Duodenal mucosa (tissue), 2 donors: ENCODE data around the gene ZNF324B.
"Not testable (repeated sequence)": the region's sequence is repeated elsewhere in the genome, so short reads cannot be mapped to it uniquely, and the experiment has no call there.

Experiments
- H3K27ac ChIP-seq: one replicate; pipeline ENCODE4 v1.7.0; 2013; ENCODE audit warnings: low read depth, low read length
- H3K27me3 ChIP-seq, 2 donors: one replicate each; pipeline ENCODE4 v1.7.0; 2013; ENCODE audit warnings: low read length in 2 of 2, control low read depth in 1 of 2; ENCODE audit not compliant: insufficient read depth in 2 of 2, control insufficient read depth in 1 of 2
- H3K36me3 ChIP-seq, 2 donors: one replicate each; pipeline ENCODE4 v1.7.0; 2013; ENCODE audit warnings: low read length in 2 of 2, control low read depth in 1 of 2; ENCODE audit not compliant: insufficient read depth in 2 of 2, control insufficient read depth in 1 of 2
- H3K4me1 ChIP-seq, 2 donors: one replicate each; pipeline ENCODE4 v1.7.0; 2013; ENCODE audit warnings: low read length in 2 of 2, control low read depth in 1 of 2; ENCODE audit not compliant: insufficient read depth in 2 of 2, control insufficient read depth in 1 of 2
- H3K4me3 ChIP-seq, 2 donors: one replicate each; pipeline ENCODE4 v1.7.0; 2013; ENCODE audit warnings: low read length in 2 of 2, low read depth in 1 of 2
- H3K9ac ChIP-seq, 2 donors: one replicate each; pipeline ENCODE4 v1.7.0; 2013; ENCODE audit warnings: low read length in 2 of 2, low read depth in 1 of 2
- H3K9me3 ChIP-seq, 2 donors: one replicate each; pipeline ENCODE4 v1.7.0; 2013; ENCODE audit warnings: low read length in 2 of 2, control low read depth in 1 of 2; ENCODE audit not compliant: control insufficient read depth in 1 of 2

ZNF324B gene

DNA sequence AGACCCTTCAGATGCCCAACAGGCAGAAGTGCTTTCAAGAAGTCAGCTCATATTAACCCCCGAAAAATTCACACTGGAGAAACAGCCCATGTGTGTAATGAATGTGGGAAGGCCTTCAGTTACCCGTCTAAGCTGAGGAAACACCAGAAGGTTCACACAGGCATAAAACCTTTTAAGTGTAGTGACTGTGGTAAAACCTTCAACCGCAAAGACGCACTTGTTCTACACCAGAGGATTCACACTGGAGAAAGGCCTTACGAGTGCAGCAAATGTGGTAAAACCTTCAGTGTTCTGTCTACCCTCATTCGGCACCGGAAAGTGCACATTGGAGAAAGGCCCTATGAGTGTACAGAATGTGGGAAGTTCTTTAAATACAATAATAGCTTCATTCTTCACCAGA, 34.4 kb upstream of the ZNF324B start:
- peaks cover 23 to 48% of the 10 kb centered on the region in 2 donors for H3K36me3 ChIP-seq
- H3K9me3 ChIP-seq = peaks cover 0 to 3% of the 10 kb centered on the region in 2 donors
- H3K4me1 ChIP-seq = no peaks in the 10 kb centered on the region
- H3K27me3 ChIP-seq = no peaks in the 10 kb centered on the region
- no peak overlapping the region for H3K27ac ChIP-seq
- no peak overlapping the region for H3K4me3 ChIP-seq
- no peak overlapping the region for H3K9ac ChIP-seq

DNA sequence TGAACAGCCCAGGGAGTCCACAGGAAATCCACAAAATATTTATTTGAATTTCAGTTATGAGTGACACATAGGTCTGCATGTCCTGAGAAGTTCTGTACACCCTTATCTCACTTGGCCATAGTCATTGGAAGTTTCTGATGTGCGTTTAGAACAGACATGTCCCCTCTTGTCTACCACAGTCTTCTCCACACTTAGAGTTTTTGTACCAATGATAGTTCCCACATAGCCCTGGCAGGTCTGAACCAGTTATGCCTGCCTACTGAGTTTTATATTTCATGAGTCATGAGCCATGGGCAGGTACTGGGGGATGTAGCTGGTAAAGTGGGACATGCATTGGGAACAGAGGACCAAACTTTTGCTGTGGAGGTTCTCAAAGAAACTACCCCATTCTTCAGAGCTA, 22.8 kb upstream of the ZNF324B start:
- no peaks in the 10 kb centered on the region for H3K27me3 ChIP-seq
- H3K4me1 ChIP-seq = no peaks in the 10 kb centered on the region
- H3K27ac ChIP-seq = no peak overlapping the region
- H3K36me3 ChIP-seq = peaks cover 14 to 20% of the 10 kb centered on the region in 2 donors
- no peak overlapping the region for H3K9ac ChIP-seq
- H3K9me3 ChIP-seq = peaks cover 55 to 63% of the 10 kb centered on the region in 2 donors
- H3K4me3 ChIP-seq = no peak overlapping the region

- peaks cover 25 to 30% of the 10 kb centered on the region in 2 donors for H3K36me3 ChIP-seq
- no peaks in the 10 kb centered on the region for H3K27me3 ChIP-seq
- no peak overlapping the region for H3K9ac ChIP-seq
- peaks cover 66 to 74% of the 10 kb centered on the region in 2 donors for H3K9me3 ChIP-seq
- no peaks in the 10 kb centered on the region for H3K4me1 ChIP-seq
- no peak overlapping the region for H3K4me3 ChIP-seq
- H3K27ac ChIP-seq = no peak overlapping the region
Measured at GRCh38 chr19:58429745-58430144, 21.7 kb upstream of the ZNF324B start.

DNA sequence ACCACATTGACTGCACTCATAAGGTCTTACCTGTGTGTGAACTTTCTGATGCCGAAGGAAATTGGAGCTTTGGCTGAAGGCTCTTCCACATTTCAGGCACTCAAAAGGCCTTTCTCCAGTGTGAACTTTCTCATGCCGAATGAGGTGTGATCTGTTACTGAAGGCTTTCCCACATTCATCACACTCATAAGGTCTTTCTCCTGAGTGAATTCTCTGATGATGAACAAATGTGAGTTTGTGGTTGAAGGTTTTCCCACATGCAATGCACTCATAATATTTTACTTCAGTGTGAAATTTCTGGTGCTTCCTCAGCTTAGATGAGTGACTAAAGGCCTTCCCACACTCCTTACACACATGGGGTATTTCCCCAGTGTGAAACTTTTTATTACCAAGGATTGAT, 17.2 kb upstream of the ZNF324B start:
- Histone ChIP-seq H3K27me3 (no peaks in the 10 kb centered on the region), H3K4me1 (peaks cover 2 to 3% of the 10 kb centered on the region in 2 donors), H3K9me3 (peaks cover 81 to 92% of the 10 kb centered on the region in 2 donors), H3K4me3 (peak overlapping the region; percentile 23 to 50), H3K36me3 (peaks cover 50 to 57% of the 10 kb centered on the region in 2 donors), H3K9ac (no peak overlapping the region), H3K27ac (no peak overlapping the region)

GRCh38 chr19:58439576-58440554, 11.6 kb upstream of the ZNF324B start, which contains the start of gene ZNF132:
TSS of gene ZNF132 (minus strand) at chr19:58440153. CDS start at chr19:58439821, 332 bp downstream.
- H3K9me3 ChIP-seq = peaks cover 33 to 44% of the 10 kb centered on the region in 2 donors
- peaks cover 19 to 31% of the 10 kb centered on the region in 2 donors for H3K36me3 ChIP-seq
- H3K4me3 ChIP-seq = peak within 1 kb of the TSS; percentile 82 to 87
- no peaks in the 10 kb centered on the region for H3K27me3 ChIP-seq
- H3K27ac ChIP-seq = peak within 1 kb of the TSS; percentile 55
- peak within 1 kb of the TSS; percentile 56 to 70 for H3K9ac ChIP-seq
- H3K4me1 ChIP-seq = peaks cover 15 to 16% of the 10 kb centered on the region in 2 donors

- H3K4me3 ChIP-seq = peak overlapping the region; percentile 82 to 87
- peaks cover 15 to 16% of the 10 kb centered on the region in 2 donors for H3K4me1 ChIP-seq
- H3K27ac ChIP-seq = peak overlapping the region; percentile 55
- no peaks in the 10 kb centered on the region for H3K27me3 ChIP-seq
- H3K9me3 ChIP-seq = peaks cover 26 to 37% of the 10 kb centered on the region in 2 donors
- peaks cover 13 to 24% of the 10 kb centered on the region in 2 donors for H3K36me3 ChIP-seq
- H3K9ac ChIP-seq = no peak overlapping the region
Measured at GRCh38 chr19:58440556-58440955, 10.9 kb upstream of the ZNF324B start.

- H3K9ac ChIP-seq, H3K4me3 ChIP-seq, H3K27ac ChIP-seq, H3K27me3 ChIP-seq, H3K36me3 ChIP-seq: not testable (repeated sequence)
- Histone ChIP-seq H3K4me1 (peaks cover 15 to 16% of the 10 kb centered on the region in 2 donors), H3K9me3 (peaks cover 11 to 15% of the 10 kb centered on the region in 2 donors)
Measured at GRCh38 chr19:58442986-58443385, 8.4 kb upstream of the ZNF324B start.

GRCh38 chr19:58448860-58449259, 2.6 kb upstream of the ZNF324B start:
- H3K36me3 ChIP-seq, H3K4me3 ChIP-seq, H3K27me3 ChIP-seq, H3K4me1 ChIP-seq, H3K9ac ChIP-seq, H3K27ac ChIP-seq: not testable (repeated sequence)
- peaks cover 0 to 12% of the 10 kb centered on the region in 2 donors for H3K9me3 ChIP-seq

DNA sequence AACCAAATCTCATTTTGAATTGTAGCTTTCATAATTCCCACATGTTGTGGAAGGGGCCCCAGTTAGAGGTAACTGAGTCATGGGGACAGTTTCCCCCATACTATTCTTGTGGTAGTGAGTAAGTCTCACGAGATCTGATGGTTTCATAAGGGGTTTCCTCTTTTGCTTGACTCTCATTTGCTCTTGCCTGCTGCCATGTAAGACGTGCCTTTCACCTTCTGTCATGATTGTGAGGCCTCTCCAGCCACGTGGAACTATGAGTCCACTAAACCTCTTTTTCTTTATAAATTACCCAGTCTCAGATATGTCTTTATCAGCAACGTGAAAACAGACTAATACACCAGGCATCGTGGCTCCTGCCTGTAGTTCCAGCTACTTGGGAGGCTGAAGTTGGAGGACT, 1.4 kb upstream of the ZNF324B start:
- H3K4me3 ChIP-seq, H3K4me1 ChIP-seq, H3K27ac ChIP-seq, H3K27me3 ChIP-seq, H3K9ac ChIP-seq: not testable (repeated sequence)
- peaks cover 0 to 12% of the 10 kb centered on the region in 2 donors for H3K9me3 ChIP-seq
- peaks cover 4 to 12% of the 10 kb centered on the region in 2 donors for H3K36me3 ChIP-seq

GRCh38 chr19:58450856-58451357, 515 bp upstream of the ZNF324B start:
- Histone ChIP-seq H3K27me3 (no peaks in the 10 kb centered on the region), H3K9ac (peak overlapping the region; percentile 26 to 64), H3K36me3 (peaks cover 4 to 12% of the 10 kb centered on the region in 2 donors), H3K27ac (no peak overlapping the region), H3K4me3 (peak overlapping the region; percentile 79 to 82), H3K4me1 (peaks cover 5 to 9% of the 10 kb centered on the region in 2 donors), H3K9me3 (peaks cover 0 to 12% of the 10 kb centered on the region in 2 donors)
